Tibial nerve (tissue), 4 donors: ENCODE results near the gene LCN9. TPM values are rescaled to one million over a fixed set of nuclear protein-coding genes. Genes with fewer than 3 reads are reported as not detected.

Source experiments
- DNase-seq, 2 donors: peaks; one replicate each; pipeline ENCODE4 v3.0.0-alpha.2; 2019; ENCODE audit warnings: low spot score in 2 of 2
- H3K27ac ChIP-seq, 4 donors: fragments of 200-600 bp; sonication (generic) in 3 of 4; one replicate each; pipeline ENCODE4 v1.5.1; 2017 to 2019; ENCODE audit warnings: mild to moderate bottlenecking in 1 of 4
- H3K27me3 ChIP-seq, 2 donors: fragments of 200-600 bp; sonication (generic) in 1 of 2; one replicate each; pipeline versions ENCODE4 v1.5.1 to v1.6.0; 2017 to 2019
- H3K36me3 ChIP-seq, 3 donors: fragments of 200-600 bp; sonication (generic); one replicate each; pipeline ENCODE4 v1.5.1; 2018 to 2019
- H3K4me1 ChIP-seq, 4 donors: fragments of 200-600 bp; sonication (generic) in 3 of 4; one replicate each; pipeline ENCODE4 v1.5.1; 2017 to 2019
- H3K4me3 ChIP-seq, 4 donors: fragments of 200-600 bp; sonication (generic) in 3 of 4; one replicate each; pipeline ENCODE4 v1.5.1; 2017 to 2019; ENCODE audit warnings: mild to moderate bottlenecking in 1 of 4, moderate library complexity in 1 of 4
- H3K9me3 ChIP-seq, 4 donors: fragments of 200-600 bp; sonication (generic) in 3 of 4; one replicate each; pipeline ENCODE4 v1.5.1; 2017 to 2019
- CTCF ChIP-seq, 5 experiments: fragments of 200-600 bp in 3 of 5; fragments of 450-650 bp in 2 of 5; sonication (generic) in 3 of 5; IDR thresholded peaks; one replicate each; pipeline ENCODE4 v1.5.1; 2016 to 2019; ENCODE audit warnings: antibody characterized with exemption in 5 of 5, mild to moderate bottlenecking in 3 of 5, moderate library complexity in 2 of 5
- EP300 ChIP-seq, 2 donors: sonication (generic); formaldehyde crosslinking; IDR thresholded peaks; one replicate each; pipeline ENCODE4 v1.6.1; 2017; ENCODE audit warnings: antibody characterized with exemption in 2 of 2, mild to moderate bottlenecking in 1 of 2
- POLR2A ChIP-seq, 2 donors: fragments of 450-650 bp; IDR thresholded peaks; one replicate each; pipeline ENCODE4 v1.6.1; 2017; ENCODE audit warnings: antibody characterized with exemption in 2 of 2, mild to moderate bottlenecking in 2 of 2, moderate library complexity in 2 of 2
- WGBS, 2 donors: methylation state at CpG; one replicate each; pipeline ENCODE4 v1.1.5; 2018; 5-methylcytosine and 5-hydroxymethylcytosine counted together
- total RNA-seq, 4 donors: library from RNA; depleted of rRNA; stranded (reverse); fragments of >200 nt; gene quantifications; one replicate each; pipeline ENCODE4 v1.1.0, GENCODE V29; 2016

The LCN9 gene
- total RNA-seq, 4 donors from 2014 or later = not detected

- no peak overlapping the region for H3K4me3 ChIP-seq
- no peaks in the 10 kb centered on the region for H3K36me3 ChIP-seq
- TF ChIP-seq POLR2A (IDR thresholded peaks at IDR 0.05) = no peak
- no peak for TF ChIP-seq CTCF (IDR thresholded peaks at IDR 0.05)
- WGBS, 2 donors = 79 to 84% methylated on average over 8 of the region's 8 CpGs
- peaks cover 0 to 10% (median 0%) of the 10 kb centered on the region in 4 donors for H3K9me3 ChIP-seq
- no peaks in the 10 kb centered on the region for H3K4me1 ChIP-seq
- no peak overlapping the region for H3K27ac ChIP-seq
- DNase-seq = no peak
- H3K27me3 ChIP-seq = no peaks in the 10 kb centered on the region
Measured at GRCh38 chr9:135673941-135674340, 10.8 kb downstream of the LCN9 start.

- Histone ChIP-seq H3K4me3 (no peak overlapping the region), H3K27me3 (no peaks in the 10 kb centered on the region), H3K4me1 (no peaks in the 10 kb centered on the region), H3K36me3 (no peaks in the 10 kb centered on the region), H3K27ac (no peak overlapping the region), H3K9me3 (peaks cover 0 to 7% (median 0%) of the 10 kb centered on the region in 4 donors)
- WGBS, 2 donors = 70 to 71% methylated on average over 10 of the region's 10 CpGs
- DNase-seq = no peak
- no peak for TF ChIP-seq CTCF (IDR thresholded peaks at IDR 0.05)
- TF ChIP-seq POLR2A (IDR thresholded peaks at IDR 0.05) = no peak
- TF ChIP-seq EP300 (IDR thresholded peaks at IDR 0.05) = no peak
Measured at GRCh38 chr9:135674977-135675376, 11.9 kb downstream of the LCN9 start.

- Histone ChIP-seq H3K4me3 (no peak overlapping the region), H3K27ac (no peak overlapping the region), H3K4me1 (no peaks in the 10 kb centered on the region), H3K36me3 (no peaks in the 10 kb centered on the region), H3K9me3 (peaks cover 0 to 6% (median 0%) of the 10 kb centered on the region in 4 donors), H3K27me3 (peaks cover 0 to 4% of the 10 kb centered on the region in 2 donors)
- 80 to 85% methylated on average over 9 to 13 of the region's 13 CpGs for WGBS, 2 donors
- no peak for TF ChIP-seq EP300 (IDR thresholded peaks at IDR 0.05)
- no peak for TF ChIP-seq CTCF (IDR thresholded peaks at IDR 0.05)
- no peak for TF ChIP-seq POLR2A (IDR thresholded peaks at IDR 0.05)
- no peak for DNase-seq
Measured at GRCh38 chr9:135676891-135677290, 13.8 kb downstream of the LCN9 start.

GRCh38 chr9:135677641-135678168 lies 14.6 kb downstream of the LCN9 start:
- Histone ChIP-seq H3K27me3 (peaks cover 0 to 4% of the 10 kb centered on the region in 2 donors), H3K27ac (no peak overlapping the region), H3K4me3 (no peak overlapping the region), H3K36me3 (no peaks in the 10 kb centered on the region), H3K4me1 (no peaks in the 10 kb centered on the region), H3K9me3 (peaks cover 0 to 6% (median 0%) of the 10 kb centered on the region in 4 donors)
- TF ChIP-seq POLR2A (IDR thresholded peaks at IDR 0.05) (no peak), EP300 (IDR thresholded peaks at IDR 0.05) (no peak), CTCF (IDR thresholded peaks at IDR 0.05) (no peak)
- WGBS, 2 donors = 78 to 85% methylated on average over 20 to 21 of the region's 22 CpGs
- no peak for DNase-seq

GRCh38 chr9:135678236-135679017 lies 15.3 kb downstream of the LCN9 start:
- no peak overlapping the region for H3K27ac ChIP-seq
- TF ChIP-seq EP300 (IDR thresholded peaks at IDR 0.05) (no peak), CTCF (IDR thresholded peaks at IDR 0.05) (no peak), POLR2A (IDR thresholded peaks at IDR 0.05) (no peak)
- 85 to 93% methylated on average over 17 to 19 of the region's 20 CpGs for WGBS, 2 donors

More at GRCh38 chr9:135678236-135679017, 15.3 kb downstream of the LCN9 start:
- Histone ChIP-seq H3K9me3 (peaks cover 0 to 6% (median 0%) of the 10 kb centered on the region in 4 donors), H3K4me1 (no peaks in the 10 kb centered on the region), H3K36me3 (no peaks in the 10 kb centered on the region), H3K27me3 (peaks cover 0 to 9% of the 10 kb centered on the region in 2 donors), H3K4me3 (no peak overlapping the region)
- no peak for DNase-seq
